Measurements from ENCODE around the gene RNASEL. TPM values are rescaled to one million over a fixed set of nuclear protein-coding genes. Genes with fewer than 3 reads are reported as not detected.

Gene RNASEL
- total and polyA plus RNA-seq, 2 of the 4 experiments (the other 2 are of a cell fraction) = 2.5 to 6.5 TPM

- H2AFZ ChIP-seq (replicated peaks; ENCODE audit: low read length, poor library complexity) = no peak overlapping the region
- H4K91ac ChIP-seq (ENCODE audit: insufficient read depth, low read depth, low read length) = no peak overlapping the region
- no peak overlapping the region for H3K4me2 ChIP-seq (ENCODE audit: low read depth, low read length)
- H3K36me3 ChIP-seq (ENCODE audit: control insufficient read depth, insufficient read depth, low read length) = no peaks in the 10 kb centered on the region
- H4K20me1 ChIP-seq (ENCODE audit: insufficient read depth, low read length) = no peaks in the 10 kb centered on the region
- no peak overlapping the region for H2BK120ac ChIP-seq (ENCODE audit: low read depth, low read length)
- H3K9ac ChIP-seq (ENCODE audit: low read depth, low read length) = no peak overlapping the region
- no peaks in the 10 kb centered on the region for H3K4me1 ChIP-seq (ENCODE audit: control insufficient read depth, insufficient read depth, low read length)
- TF ChIP-seq USF2 (IDR thresholded peaks at IDR 0.05; ENCODE audit: low read depth, low read length) (no peak), ELK1 (IDR thresholded peaks at IDR 0.05; ENCODE audit: borderline replicate concordance, low read depth, low read length) (no peak), CHD1 (IDR thresholded peaks at IDR 0.05; ENCODE audit: low read depth, low read length) (no peak), CTCF (conservative IDR thresholded peaks at IDR 0.05; ENCODE audit: low read depth, low read length) (no peak), RCOR1 (IDR thresholded peaks at IDR 0.05; ENCODE audit: insufficient replicate concordance, low read length) (no peak), MAZ (IDR thresholded peaks at IDR 0.05; ENCODE audit: borderline replicate concordance, low read depth, low read length) (no peak), POLR2A (IDR thresholded peaks at IDR 0.05; ENCODE audit: low read depth, low read length) (no peak)
- dilution Hi-C loops (cut with HindIII; ENCODE audit: low sequenced_read_pairs, unreplicated experiment) = no loop called here
- no peaks in the 10 kb centered on the region for H3K9me1 ChIP-seq (ENCODE audit: insufficient read depth, low read length)
- no peak overlapping the region for H4K8ac ChIP-seq (ENCODE audit: low read depth in 2 of 2, low read length in 2 of 2)
- POLR2A ChIA-PET (ENCODE audit: unreplicated experiment) = no interaction called here
- BruUV-seq (replicated peaks) = no TSS peak
- H3K27me3 ChIP-seq (ENCODE audit: control insufficient read depth, insufficient read depth, low read length) = peaks cover 3% of the 10 kb centered on the region; the same call in 1 of the 2 replicates
- H2BK15ac ChIP-seq (ENCODE audit: low read depth, low read length) = no peak overlapping the region
- H2AK5ac ChIP-seq (ENCODE audit: low read depth, low read length) = no peak overlapping the region
- no peak overlapping the region for H3K4ac ChIP-seq (ENCODE audit: low read depth, low read length)
- no peak overlapping the region for H3K23ac ChIP-seq (ENCODE audit: low read depth, low read length)
- H3K27ac ChIP-seq (ENCODE audit: insufficient read depth, low read length) = no peak overlapping the region
- no CpG with 5 or more reads among the region's 2 CpGs for WGBS, 2 experiments (ENCODE audit: extremely low coverage in 2 of 2, insufficient read length in 1 of 2)
- no peak for ATAC-seq (ENCODE audit: low read depth)
- no peak overlapping the region for H2BK5ac ChIP-seq (ENCODE audit: low read depth, low read length, poor library complexity, severe bottlenecking)
- H3K4me3 ChIP-seq (ENCODE audit: insufficient read depth, low read depth, low read length) = no peak overlapping the region
- no peak overlapping the region for H2BK20ac ChIP-seq (ENCODE audit: low read depth, low read length)
- no peak overlapping the region for H3K56ac ChIP-seq (ENCODE audit: extremely low read depth, insufficient read depth, low read length)
- in situ Hi-C loops (cut with MboI; ENCODE audit: low sequenced_read_pairs) = no loop called here
- H2AK9ac ChIP-seq (replicated peaks; ENCODE audit: low read depth, low read length, poor library complexity) = no peak overlapping the region
- intact Hi-C loops (cut with micrococcal nuclease) = no loop called here
- H3K18ac ChIP-seq (ENCODE audit: low read depth, low read length) = no peak overlapping the region
- DNase-seq = no peak
- H4K5ac ChIP-seq (ENCODE audit: low read depth, low read length) = no peak overlapping the region
- no peaks in the 10 kb centered on the region for H3K79me1 ChIP-seq (ENCODE audit: low read depth in 1 of 2, low read length in 2 of 2)
- no peak overlapping the region for H3K14ac ChIP-seq (replicated peaks; ENCODE audit: low read depth, low read length)
- H3K9me3 ChIP-seq (ENCODE audit: control insufficient read depth, insufficient read depth, low read length) = no peaks in the 10 kb centered on the region
- CTCF ChIA-PET = no interaction called here
These were observed 24.6 kb downstream of the RNASEL start for GRCh38 chr1:182564406-182565004.
